GM18873 (cell line): ENCODE measurements around the gene SRRM2.

Source experiments
- ATAC-seq: cut with Tn5 transposase; IDR thresholded peaks from one replicate; pipeline ENCODE4 v1.9.1; 2021; ENCODE audit warnings: mild to moderate bottlenecking, moderate library complexity, moderate number of reproducible peaks; ENCODE audit not compliant: unreplicated experiment, low FRiP score

The SRRM2 gene

DNA sequence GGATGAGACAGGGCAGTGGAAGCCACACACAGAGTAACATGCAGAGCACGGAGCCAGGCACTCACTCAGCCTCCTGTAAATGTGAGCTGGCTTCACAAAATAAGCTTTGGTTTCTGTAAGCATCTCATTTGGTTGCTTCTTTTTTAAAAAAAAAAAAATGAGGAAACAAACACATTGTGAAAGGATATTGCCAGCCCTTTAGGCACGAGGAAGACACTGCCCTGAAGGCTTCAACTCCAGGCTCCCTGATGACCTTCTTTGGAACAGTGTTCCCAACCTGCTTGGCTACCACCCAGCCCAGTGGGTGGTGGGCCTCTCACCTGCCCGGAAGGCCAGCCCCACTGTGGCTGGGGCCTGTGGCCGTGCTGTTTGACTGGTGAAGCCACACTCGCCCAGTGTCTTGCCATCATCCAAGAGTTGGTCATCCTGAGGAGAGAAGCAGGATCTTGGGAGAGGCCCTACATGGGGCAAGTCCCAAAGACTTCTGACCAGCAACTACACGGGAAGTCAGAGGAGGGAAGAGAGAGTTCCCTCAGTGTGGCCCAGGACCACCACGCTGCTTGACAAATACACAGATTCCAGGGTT lies 22.8 kb downstream of the SRRM2 start:
- no peak for ATAC-seq

GRCh38 chr16:2775765-2776499 lies 23.5 kb downstream of the SRRM2 start:
- no peak for ATAC-seq

GRCh38 chr16:2776500-2777139 lies 24.2 kb downstream of the SRRM2 start:
- ATAC-seq: peak; percentile 5

- ATAC-seq: peak; percentile 41
Observed at GRCh38 chr16:2777231-2777902, 24.9 kb downstream of the SRRM2 start, which contains the start of gene ELOB. TSS of gene ELOB (minus strand) at chr16:2777280. CDS start at chr16:2777239, 41 bp downstream.

DNA sequence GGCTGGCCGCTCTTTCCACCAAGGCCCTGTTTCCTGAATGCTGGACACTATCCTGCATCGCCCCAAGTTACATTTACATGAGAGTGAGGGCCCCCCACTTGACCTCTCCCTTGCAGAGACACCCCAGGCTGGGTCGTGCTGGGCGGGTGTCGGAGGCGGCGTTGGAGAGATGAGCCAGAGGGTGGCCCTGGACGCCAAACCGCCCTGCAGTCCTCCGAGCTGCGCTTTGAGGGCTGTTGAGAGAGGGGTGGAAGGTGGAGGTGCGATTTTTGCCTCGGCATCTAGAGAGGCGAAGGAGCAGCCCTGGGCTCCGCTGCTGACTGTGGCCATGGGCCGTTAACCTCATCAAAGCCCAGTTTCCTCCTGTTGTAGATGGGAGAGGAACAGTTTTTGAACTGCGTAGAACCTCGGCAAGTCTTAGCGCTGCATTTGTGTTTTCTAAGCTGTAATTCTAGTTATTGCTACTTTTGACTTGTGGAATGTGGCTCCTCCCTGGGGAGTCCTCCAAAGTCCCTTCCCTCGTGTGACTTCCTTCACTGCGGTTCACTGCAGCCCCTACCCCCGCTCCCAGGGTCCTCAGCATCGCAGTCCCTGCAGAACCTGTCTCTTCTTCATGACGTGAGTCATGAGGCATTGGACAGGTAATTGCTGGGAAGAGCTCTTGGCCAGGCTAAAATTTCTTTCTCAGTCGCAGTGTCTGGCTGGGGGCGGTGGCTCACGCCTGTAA lies 25.6 kb downstream of the SRRM2 start:
- peak; percentile 14 for ATAC-seq

GRCh38 chr16:2778630-2778958 lies 26.2 kb downstream of the SRRM2 start:
- no peak for ATAC-seq

DNA sequence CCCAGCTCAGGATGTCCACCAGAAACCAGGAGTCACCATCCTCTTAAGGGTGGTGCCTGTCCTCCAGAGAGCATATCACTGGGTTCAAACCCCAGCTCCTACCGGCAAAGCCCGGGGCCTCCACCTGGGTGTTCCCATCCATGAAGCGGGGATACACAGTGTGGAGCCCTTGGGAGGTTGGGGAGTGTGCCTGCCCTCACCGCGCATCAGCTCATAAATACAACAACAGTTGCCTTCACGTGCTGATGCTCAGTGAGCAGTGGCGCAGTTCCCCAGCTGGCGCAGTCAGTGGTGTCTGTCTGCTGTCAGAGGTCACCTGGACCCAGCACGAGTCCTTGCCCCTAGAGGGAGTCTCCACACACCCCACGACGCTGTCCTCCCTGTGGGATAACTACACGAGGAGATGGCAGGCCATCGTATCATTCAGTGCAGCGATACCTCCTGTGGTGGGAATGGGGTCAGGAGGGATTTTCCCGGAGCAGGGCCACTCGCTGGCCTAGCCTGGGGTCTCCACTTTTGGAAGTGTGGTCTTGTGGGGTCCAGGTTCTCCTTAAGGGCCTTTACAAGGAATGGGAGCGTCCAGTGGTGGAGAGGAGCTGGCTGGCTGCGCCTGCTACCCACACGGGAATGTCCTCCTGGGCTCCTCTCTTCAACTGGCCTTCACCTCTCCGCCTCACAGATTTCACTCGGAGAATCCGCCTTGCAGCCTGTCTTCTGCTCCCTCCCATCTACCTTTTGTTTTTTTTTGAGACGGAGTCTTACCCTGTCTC lies 26.9 kb downstream of the SRRM2 start:
- ATAC-seq: no peak

DNA sequence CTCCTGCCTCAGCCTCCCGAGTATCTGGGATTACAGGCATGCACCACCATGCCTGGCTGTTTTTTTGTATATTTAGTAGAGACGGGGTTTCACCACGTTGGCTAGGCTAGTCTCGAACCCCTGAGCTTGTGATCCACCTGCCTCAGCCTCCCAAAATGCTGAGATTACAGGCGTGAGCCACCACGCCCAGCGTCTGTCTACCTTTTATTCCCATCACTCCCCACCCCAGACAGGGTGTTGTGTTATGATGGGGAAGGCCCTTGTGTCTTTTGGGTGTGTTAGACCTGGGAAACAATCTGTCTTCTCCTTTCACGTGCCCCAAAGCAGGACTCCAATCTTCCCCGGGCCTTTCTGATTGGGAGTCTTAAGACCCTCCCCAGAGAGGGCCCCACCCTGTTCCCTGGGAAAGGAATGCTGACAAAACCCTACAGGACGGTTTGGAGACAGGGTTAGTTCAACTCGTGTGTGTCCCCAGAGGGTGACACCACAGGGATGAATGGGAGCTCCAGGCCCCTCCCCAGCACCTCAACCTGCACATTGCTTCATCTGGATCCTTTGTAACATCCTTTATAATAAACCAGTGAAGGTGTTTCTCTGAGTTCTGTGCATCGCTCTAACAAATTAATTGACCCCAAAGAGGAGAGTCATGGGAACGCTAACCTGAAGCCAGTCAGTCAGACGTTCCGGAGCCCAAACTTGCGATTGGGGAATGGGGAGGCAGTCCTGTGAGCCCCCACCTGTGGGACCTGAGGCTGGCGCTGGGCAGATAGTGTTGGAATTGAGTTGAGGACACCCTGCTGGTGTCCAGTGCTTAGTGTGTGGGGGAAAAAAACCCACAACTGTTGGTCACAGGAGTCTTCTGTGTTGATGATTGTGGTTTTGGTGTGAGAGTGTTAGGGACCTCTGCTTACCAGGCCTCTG lies 27.8 kb downstream of the SRRM2 start:
- no peak for ATAC-seq

GRCh38 chr16:2782583-2783351 lies 30.3 kb downstream of the SRRM2 start:
- ATAC-seq: no peak

DNA sequence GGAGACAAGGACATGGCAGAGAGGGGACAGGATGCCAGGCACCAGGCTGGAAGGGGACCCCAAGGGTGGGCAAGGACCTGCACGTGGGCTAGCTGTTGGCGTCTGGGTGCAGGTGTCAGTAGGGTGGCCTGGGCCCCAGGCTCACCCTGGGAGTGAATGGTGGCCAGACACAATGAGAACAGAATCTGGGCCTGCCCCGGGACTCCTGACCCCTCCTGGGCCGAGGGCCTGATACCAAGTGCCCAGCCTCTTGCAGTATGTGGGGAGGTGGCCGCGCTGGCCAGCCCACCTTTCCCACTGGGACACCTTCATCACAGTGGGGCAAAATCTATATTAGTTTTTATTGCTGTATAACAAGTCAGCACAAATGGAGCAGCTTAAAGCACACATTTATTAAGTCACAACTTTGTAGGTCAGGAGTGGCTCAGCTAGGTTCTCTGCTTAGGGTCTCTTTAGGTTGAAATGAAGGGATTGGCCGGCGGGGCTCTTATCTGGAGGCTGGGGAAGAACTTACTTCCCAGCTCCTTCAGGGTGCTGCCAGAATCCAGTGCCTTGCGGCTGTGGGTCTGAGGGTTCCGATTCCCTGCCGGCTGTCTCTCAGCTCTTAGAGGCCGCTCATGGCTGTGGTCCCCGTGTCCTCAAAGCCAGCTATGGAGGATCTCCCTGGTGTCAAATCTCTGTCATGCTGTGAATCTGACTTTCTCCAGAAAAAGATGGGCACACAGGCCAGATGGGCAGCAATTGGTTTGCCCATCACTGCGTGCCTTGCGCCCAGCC lies 31.3 kb downstream of the SRRM2 start:
- ATAC-seq: no peak

GRCh38 chr16:2784358-2785100 lies 32.1 kb downstream of the SRRM2 start:
- no peak for ATAC-seq

DNA sequence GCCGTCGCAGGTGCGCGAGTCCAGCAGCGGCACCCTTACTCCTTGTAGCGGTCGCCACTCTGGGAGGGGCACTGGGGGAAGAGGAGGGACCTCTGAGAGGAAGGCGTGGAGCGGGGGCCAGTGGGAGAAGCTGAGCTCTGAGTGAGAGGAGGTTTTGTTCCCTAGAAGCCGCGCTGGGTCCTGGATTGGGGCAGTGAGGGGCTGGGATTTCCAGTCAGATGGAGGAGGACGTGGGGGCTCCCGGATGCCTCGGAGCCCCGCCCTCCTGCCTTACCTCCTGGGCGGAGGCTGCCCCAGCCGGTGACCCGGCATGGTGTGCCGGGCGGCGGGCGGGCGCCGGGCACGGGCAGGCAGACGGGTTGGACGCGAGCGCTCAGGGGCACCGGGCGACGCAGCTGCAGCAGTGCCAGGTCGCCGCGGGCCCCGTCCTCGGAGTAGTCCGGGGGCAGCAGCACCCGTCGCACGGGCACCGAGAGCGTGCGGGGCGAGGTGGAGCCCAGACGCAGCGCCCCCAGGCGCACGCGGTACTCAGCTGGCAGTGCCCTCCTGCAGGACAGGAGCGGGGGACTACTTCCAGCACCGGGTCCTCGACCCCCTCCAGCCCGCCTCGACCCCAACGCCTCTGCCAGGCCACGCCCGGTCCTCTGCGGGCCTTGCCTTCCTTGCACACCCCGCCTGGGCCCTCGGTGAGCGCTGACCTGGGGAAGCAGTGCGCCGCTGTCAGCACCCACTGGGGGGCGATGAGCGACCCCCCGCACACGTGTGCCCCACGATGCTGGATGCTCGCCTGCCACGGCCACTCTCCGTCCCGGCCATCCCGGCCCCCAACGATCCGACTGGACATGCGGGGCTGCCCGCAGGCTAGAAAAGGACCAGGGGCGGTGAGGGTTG lies 32.9 kb downstream of the SRRM2 start:
- ATAC-seq: no peak

DNA sequence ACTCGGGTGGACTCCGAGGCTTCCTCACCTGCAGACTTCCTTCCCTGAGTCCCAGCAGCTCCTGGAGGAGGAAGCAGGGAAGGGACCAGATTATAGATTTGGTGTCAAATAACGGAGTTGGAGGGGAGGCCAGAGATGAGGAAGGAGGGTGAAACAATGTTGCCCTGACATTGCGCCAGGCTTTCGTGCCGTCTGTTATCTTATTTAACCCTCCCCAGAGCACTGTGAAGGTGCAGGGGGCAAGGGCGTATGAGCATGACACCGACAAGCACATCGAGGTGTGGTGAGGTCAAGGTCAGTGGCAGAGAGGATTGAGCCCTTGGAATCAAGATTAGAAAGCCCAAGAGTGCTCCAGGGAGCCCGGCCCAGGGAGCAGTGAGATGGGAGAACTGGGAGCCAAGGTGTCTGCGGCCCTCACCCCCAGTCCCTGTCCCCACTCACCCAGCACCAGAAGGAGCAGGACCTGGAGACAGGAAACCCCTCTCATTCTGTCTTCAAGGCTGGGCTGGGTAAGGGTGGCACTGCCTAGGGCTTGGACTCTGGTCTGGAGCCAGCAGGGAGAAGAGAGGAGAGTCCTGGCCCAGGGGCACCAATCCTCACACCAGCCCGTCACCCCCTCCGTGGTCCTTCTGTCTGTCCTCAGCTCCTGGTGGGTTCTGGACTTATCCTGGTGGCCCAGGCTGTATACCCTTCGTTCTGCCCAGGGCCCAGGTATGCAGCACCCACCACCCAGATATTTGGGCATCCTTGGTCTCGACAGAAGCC lies 33.8 kb downstream of the SRRM2 start:
- ATAC-seq: no peak

DNA sequence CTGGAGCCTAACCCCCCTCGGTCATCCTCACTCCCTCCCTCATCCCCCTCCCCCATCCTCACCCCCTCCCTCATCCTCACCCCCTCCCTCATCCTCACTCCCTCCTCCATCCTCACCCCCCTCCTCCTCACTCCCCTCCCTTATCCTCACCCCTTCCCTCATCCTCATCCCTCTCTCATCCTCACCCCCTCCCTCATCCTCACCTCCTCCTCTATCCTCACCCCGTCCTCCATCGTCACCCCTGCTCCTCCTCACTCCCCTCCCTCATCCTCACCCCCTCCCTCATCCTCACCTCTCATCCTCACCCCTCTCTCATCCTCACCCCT lies 34.4 kb downstream of the SRRM2 start:
- no peak for ATAC-seq

GRCh38 chr16:2787406-2787805 lies 35.0 kb downstream of the SRRM2 start, which contains the start of gene PRSS33:
TSS of gene PRSS33 (minus strand) at chr16:2787560. CDS start at chr16:2786547, 1,013 bp downstream.
- ATAC-seq: no peak
